CD4-positive, CD25-positive, alpha-beta regulatory T cell (primary cell): ENCODE results near the gene MAP7. TPM values are rescaled to one million over a fixed set of nuclear protein-coding genes. Genes with fewer than 3 reads are reported as not detected.

Experiments
- ATAC-seq, 2 donors: fragments of 150-1000 bp; cut with Tn5 transposase; one replicate each; pipeline ENCODE4 v1.10.0; 2021; ENCODE audit warnings: low read depth in 2 of 2, moderate number of reproducible peaks in 2 of 2, moderate library complexity in 1 of 2
- DNase-seq, 3 donors: peaks; one replicate each; pipeline versions ENCODE4 v3.0.0 to v3.0.0-alpha.2; 2012 to 2022; ENCODE audit warnings: mixed read lengths in 1 of 3
- H3K27ac ChIP-seq: one replicate; pipeline ENCODE4 v1.7.0; 2013; ENCODE audit warnings: mild to moderate bottlenecking, low read length; ENCODE audit not compliant: insufficient read depth, poor library complexity, severe bottlenecking
- H3K27me3 ChIP-seq: one replicate; pipeline ENCODE4 v1.7.0; 2013; ENCODE audit warnings: low read length; ENCODE audit not compliant: control insufficient read depth, insufficient read depth
- H3K36me3 ChIP-seq: one replicate; pipeline ENCODE4 v1.7.0; 2013; ENCODE audit warnings: mild to moderate bottlenecking, low read length, moderate library complexity; ENCODE audit not compliant: control insufficient read depth, insufficient read depth
- H3K4me1 ChIP-seq: 2 replicates; pipeline ENCODE4 v1.7.0; 2013; ENCODE audit warnings: mild to moderate bottlenecking, low read length; ENCODE audit not compliant: insufficient read depth, control insufficient read depth, poor library complexity, severe bottlenecking
- H3K4me3 ChIP-seq: one replicate; pipeline ENCODE4 v1.7.0; 2013; ENCODE audit warnings: low read depth, mild to moderate bottlenecking, low read length, moderate library complexity
- H3K9me3 ChIP-seq, 2 experiments: 1 replicate in 1 of 2; 2 replicates in 1 of 2; pipeline ENCODE4 v1.7.0; 2013; ENCODE audit warnings: low read length in 2 of 2, mild to moderate bottlenecking in 1 of 2, moderate library complexity in 1 of 2; ENCODE audit not compliant: control insufficient read depth in 2 of 2
- H3K27ac Mint-ChIP-seq, 3 donors: one replicate each; pipeline ENCODE4 v1.8.0; 2020 to 2022; ENCODE audit warnings: mild to moderate bottlenecking in 3 of 3, mixed read lengths in 3 of 3, moderate library complexity in 2 of 3
- H3K27me3 Mint-ChIP-seq: one replicate; pipeline ENCODE4 v1.8.0; 2022; ENCODE audit warnings: mild to moderate bottlenecking, mixed read lengths
- H3K36me3 Mint-ChIP-seq: one replicate; pipeline ENCODE4 v1.8.0; 2020; ENCODE audit warnings: mixed read lengths
- H3K4me1 Mint-ChIP-seq, 4 donors: one replicate each; pipeline ENCODE4 v1.8.0; 2020 to 2022; ENCODE audit warnings: mixed read lengths in 4 of 4, mild to moderate bottlenecking in 1 of 4
- H3K4me3 Mint-ChIP-seq, 4 donors: one replicate each; pipeline ENCODE4 v1.8.0; 2020 to 2022; ENCODE audit warnings: mild to moderate bottlenecking in 4 of 4, mixed read lengths in 4 of 4, moderate library complexity in 3 of 4
- H3K9me3 Mint-ChIP-seq, 7 donors: one replicate each; pipeline ENCODE4 v1.8.0; 2020 to 2022; ENCODE audit warnings: mixed read lengths in 7 of 7, mild to moderate bottlenecking in 3 of 7, moderate library complexity in 2 of 7
- polyA plus RNA-seq, 4 donors: library from polyadenylated mRNA; unstranded; fragments of 300-500 nt; fragmentation: Illumina TruSeq; gene quantifications; one replicate each; pipeline ENCODE4 v1.2.3, GENCODE V29; 2021
- total RNA-seq: library from RNA; stranded (reverse); gene quantifications from one replicate; pipeline ENCODE4 v1.2.3, GENCODE V29; 2022

Gene MAP7
- total and polyA plus RNA-seq, 5 donors from 2014 or later, result 0.06 to 0.72 (median 0.21) TPM

DNA sequence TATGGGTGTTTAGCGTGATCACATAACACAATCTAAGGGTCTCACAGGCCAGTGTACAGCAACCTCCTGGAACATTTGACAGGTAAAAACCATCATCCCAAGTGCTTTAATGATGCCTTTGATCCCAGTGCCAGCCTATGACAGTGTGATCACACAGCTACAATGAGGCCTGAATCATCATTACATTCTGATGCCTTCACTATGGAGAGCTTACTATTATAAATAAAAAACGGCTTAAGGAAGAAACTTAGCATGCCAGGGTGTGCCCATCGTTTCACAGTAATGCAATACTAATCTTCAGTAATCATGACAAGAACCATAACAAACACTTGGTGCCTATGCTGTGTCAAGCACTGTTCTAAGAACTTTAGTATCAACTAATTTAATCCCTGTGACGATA, 11.4 kb downstream of the MAP7 start:
- Mint-ChIP-seq H3K4me3 (no peak overlapping the region), H3K4me1 (no peaks in the 10 kb centered on the region), H3K9me3 (no peaks in the 10 kb centered on the region), H3K27ac (no peak overlapping the region), H3K36me3 (no peaks in the 10 kb centered on the region), H3K27me3 (peaks cover 17% of the 10 kb centered on the region)
- Histone ChIP-seq H3K4me3 (no peak overlapping the region), H3K27me3 (peaks cover 4% of the 10 kb centered on the region), H3K4me1 (no peaks in the 10 kb centered on the region), H3K36me3 (no peaks in the 10 kb centered on the region), H3K9me3 (no peaks in the 10 kb centered on the region), H3K27ac (no peak overlapping the region)
- DNase-seq (no peak), ATAC-seq (no peak)

- no peaks in the 10 kb centered on the region for H3K4me1 ChIP-seq
- Mint-ChIP-seq H3K27ac (no peak overlapping the region), H3K4me1 (no peaks in the 10 kb centered on the region), H3K36me3 (no peaks in the 10 kb centered on the region), H3K27me3 (peaks cover 15% of the 10 kb centered on the region), H3K4me3 (no peak overlapping the region), H3K9me3 (peaks cover 0 to 2% (median 0%) of the 10 kb centered on the region in 7 donors)
- no peak overlapping the region for H3K27ac ChIP-seq
- H3K36me3 ChIP-seq, result no peaks in the 10 kb centered on the region
- no peaks in the 10 kb centered on the region for H3K9me3 ChIP-seq
- H3K27me3 ChIP-seq, result peaks cover 2% of the 10 kb centered on the region
- DNase-seq, result no peak
- ATAC-seq, result no peak
- no peak overlapping the region for H3K4me3 ChIP-seq
These were observed 14.2 kb downstream of the MAP7 start for GRCh38 chr6:136535880-136536650.

DNA sequence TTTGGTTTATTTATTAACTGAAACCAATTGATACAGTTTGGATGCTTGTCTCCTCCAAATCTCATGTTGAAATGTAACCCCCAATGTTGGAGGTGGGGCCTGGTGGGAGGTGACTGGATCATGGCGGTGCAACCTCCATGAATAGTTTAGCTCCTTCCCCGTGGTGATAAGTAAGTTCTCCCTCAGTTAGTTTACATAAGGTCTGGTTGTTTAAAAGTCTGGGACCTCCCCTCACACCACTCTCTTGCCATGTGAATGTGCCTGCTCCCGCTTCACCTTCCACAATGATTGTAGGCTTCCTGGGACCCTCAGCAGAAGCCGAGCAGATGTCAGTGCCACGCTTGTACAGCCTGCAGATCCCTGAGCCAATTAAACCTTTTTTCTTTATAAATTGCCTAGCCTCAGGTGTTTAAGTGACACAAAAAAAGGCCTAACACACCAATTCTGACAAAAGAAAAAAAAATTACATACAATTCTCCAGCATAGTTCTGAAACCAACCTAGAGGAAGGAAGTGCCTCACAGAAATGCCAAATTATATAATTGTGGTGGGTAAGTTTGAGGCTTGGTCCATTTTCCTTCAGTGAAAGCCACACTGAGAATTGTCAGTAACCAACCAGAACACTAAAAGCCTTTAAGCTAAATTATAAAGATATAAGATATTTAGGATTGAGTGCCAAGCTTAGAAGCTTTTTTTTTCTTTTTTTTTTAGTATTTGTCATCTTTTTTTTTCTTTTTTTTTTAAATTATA, 15.0 kb downstream of the MAP7 start:
- H3K36me3 Mint-ChIP-seq, result no peaks in the 10 kb centered on the region
- H3K4me3 Mint-ChIP-seq, result no peak overlapping the region
- peaks cover 0 to 2% (median 0%) of the 10 kb centered on the region in 7 donors for H3K9me3 Mint-ChIP-seq
- H3K27ac ChIP-seq, result no peak overlapping the region
- no peaks in the 10 kb centered on the region for H3K4me1 ChIP-seq
- H3K27me3 ChIP-seq, result no peaks in the 10 kb centered on the region
- no peaks in the 10 kb centered on the region for H3K36me3 ChIP-seq
- DNase-seq (no peak), ATAC-seq (no peak)
- no peak overlapping the region for H3K27ac Mint-ChIP-seq
- no peaks in the 10 kb centered on the region for H3K4me1 Mint-ChIP-seq
- H3K27me3 Mint-ChIP-seq, result peaks cover 11% of the 10 kb centered on the region
- H3K4me3 ChIP-seq, result no peak overlapping the region
- H3K9me3 ChIP-seq, result no peaks in the 10 kb centered on the region

GRCh38 chr6:136534268-136534667, 16.0 kb downstream of the MAP7 start:
- Histone ChIP-seq H3K36me3 (no peaks in the 10 kb centered on the region), H3K9me3 (no peaks in the 10 kb centered on the region), H3K27me3 (peaks cover 2% of the 10 kb centered on the region), H3K27ac (no peak overlapping the region), H3K4me3 (no peak overlapping the region), H3K4me1 (no peaks in the 10 kb centered on the region)
- DNase-seq (no peak), ATAC-seq (no peak)
- no peaks in the 10 kb centered on the region for H3K4me1 Mint-ChIP-seq
- H3K4me3 Mint-ChIP-seq, result no peak overlapping the region
- H3K36me3 Mint-ChIP-seq, result no peaks in the 10 kb centered on the region
- H3K27ac Mint-ChIP-seq, result no peak overlapping the region
- H3K9me3 Mint-ChIP-seq, result peaks cover 0 to 3% (median 0%) of the 10 kb centered on the region in 7 donors
- peaks cover 7% of the 10 kb centered on the region for H3K27me3 Mint-ChIP-seq

DNA sequence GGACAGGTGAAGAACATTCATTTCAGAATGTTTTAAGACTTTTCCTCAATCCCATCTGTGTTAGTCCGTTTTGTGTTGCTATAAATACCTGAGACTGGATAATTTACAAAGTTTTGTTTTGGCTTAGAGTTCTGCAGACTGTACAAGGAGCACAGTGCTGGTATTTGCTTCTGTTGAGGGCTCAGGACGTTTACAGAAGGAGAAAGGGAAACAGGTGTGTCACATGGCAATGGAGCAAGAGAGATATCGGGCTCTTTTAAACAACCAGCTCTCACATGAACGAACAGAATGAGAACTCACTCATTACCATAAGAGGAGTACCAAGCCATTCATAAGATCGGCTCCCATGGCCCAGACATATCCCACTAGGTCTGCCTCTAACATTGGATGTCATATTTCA, 16.7 kb downstream of the MAP7 start:
- H3K36me3 Mint-ChIP-seq, result no peaks in the 10 kb centered on the region

DNA sequence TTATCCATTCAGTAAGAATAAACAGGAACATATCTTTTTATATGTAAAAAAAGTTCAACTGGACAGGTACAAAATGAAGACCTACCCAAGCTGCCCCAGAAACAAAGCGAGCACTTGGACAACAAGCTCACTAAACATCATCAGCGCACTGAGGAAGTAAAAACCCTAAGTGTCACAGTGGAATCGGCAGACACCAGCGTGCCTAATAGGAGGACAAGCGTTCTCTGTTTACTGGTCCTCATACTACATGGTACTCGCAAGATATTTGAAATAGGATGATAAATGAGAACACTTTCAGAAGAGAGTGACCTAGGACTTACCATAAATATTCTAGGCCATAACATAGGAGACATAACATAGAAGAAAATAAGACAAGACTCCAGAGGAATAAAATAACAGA, 18.2 kb downstream of the MAP7 start:
- H3K9me3 Mint-ChIP-seq, result peaks cover 0 to 3% (median 0%) of the 10 kb centered on the region in 7 donors
- Histone ChIP-seq H3K27me3 (peaks cover 4% of the 10 kb centered on the region), H3K27ac (no peak overlapping the region), H3K4me1 (no peaks in the 10 kb centered on the region), H3K9me3 (no peaks in the 10 kb centered on the region), H3K36me3 (no peaks in the 10 kb centered on the region), H3K4me3 (no peak overlapping the region)
- no peaks in the 10 kb centered on the region for H3K36me3 Mint-ChIP-seq
- no peak overlapping the region for H3K27ac Mint-ChIP-seq
- no peak for ATAC-seq
- peaks cover 0 to 4% (median 0%) of the 10 kb centered on the region in 4 donors for H3K4me1 Mint-ChIP-seq
- no peak for DNase-seq
- H3K27me3 Mint-ChIP-seq, result peaks cover 10% of the 10 kb centered on the region
- no peak overlapping the region for H3K4me3 Mint-ChIP-seq

More for the DNA sequence above, 16.7 kb downstream of the MAP7 start:
- H3K27ac ChIP-seq, result no peak overlapping the region
- DNase-seq (no peak), ATAC-seq (no peak)
- Mint-ChIP-seq H3K9me3 (peaks cover 0 to 3% (median 0%) of the 10 kb centered on the region in 7 donors), H3K27me3 (peaks cover 7% of the 10 kb centered on the region), H3K4me3 (no peak overlapping the region), H3K4me1 (no peaks in the 10 kb centered on the region), H3K27ac (no peak overlapping the region)
- H3K36me3 ChIP-seq, result no peaks in the 10 kb centered on the region
- no peak overlapping the region for H3K4me3 ChIP-seq
- no peaks in the 10 kb centered on the region for H3K4me1 ChIP-seq
- peaks cover 3% of the 10 kb centered on the region for H3K27me3 ChIP-seq
- no peaks in the 10 kb centered on the region for H3K9me3 ChIP-seq

- H3K4me3 ChIP-seq, result no peak overlapping the region
- no peaks in the 10 kb centered on the region for H3K4me1 ChIP-seq
- no peak for ATAC-seq
- peaks cover 0 to 3% (median 0%) of the 10 kb centered on the region in 7 donors for H3K9me3 Mint-ChIP-seq
- no peak for DNase-seq
- no peaks in the 10 kb centered on the region for H3K36me3 Mint-ChIP-seq
- H3K36me3 ChIP-seq, result no peaks in the 10 kb centered on the region
- H3K27me3 ChIP-seq, result peaks cover 12% of the 10 kb centered on the region
- no peak overlapping the region for H3K27ac ChIP-seq
- H3K27ac Mint-ChIP-seq, result no peak overlapping the region
- H3K9me3 ChIP-seq, result no peaks in the 10 kb centered on the region
- peaks cover 0 to 23% (median 7%) of the 10 kb centered on the region in 4 donors for H3K4me1 Mint-ChIP-seq
- H3K4me3 Mint-ChIP-seq, result no peak overlapping the region
- H3K27me3 Mint-ChIP-seq, result peaks cover 18% of the 10 kb centered on the region
These were observed 20.5 kb downstream of the MAP7 start for GRCh38 chr6:136529710-136530109.
